Renal pelvis (tissue), 4 donors: ENCODE measurements around the gene ARID3A. TPM values are rescaled to one million over a fixed set of nuclear protein-coding genes. Genes with fewer than 3 reads are reported as not detected.
A peak's percentile ranks its signal among the peaks of the same experiment; 100 is the strongest.

Experiments
- DNase-seq: peaks from one replicate; pipeline ENCODE4 v3.0.0-alpha.2; 2013
- polyA plus RNA-seq, 3 donors: library from polyadenylated mRNA; unstranded; fragments of 120-200 nt; gene quantifications; one replicate each; pipeline ENCODE4 v1.2.1, GENCODE V29; 2013; ENCODE audit not compliant: insufficient read length in 3 of 3

ARID3A gene
- polyA plus RNA-seq, 3 donors: 25.3 to 38.8 (median 31.6) TPM

GRCh38 chr19:984165-984967 is 58.5 kb downstream of the ARID3A start, which contains the start of gene WDR18:
Gene WDR18 (plus strand): TSS chr19:984345. CDS start chr19:984354, 9 bp downstream.
- peak; percentile 91 for DNase-seq

- no peak for DNase-seq
These were observed 60.2 kb downstream of the ARID3A start for GRCh38 chr19:986083-986482.

- no peak for DNase-seq
These were observed 62.2 kb downstream of the ARID3A start for GRCh38 chr19:988081-988480.

GRCh38 chr19:988510-988909 is 62.7 kb downstream of the ARID3A start:
- DNase-seq: no peak

- no peak for DNase-seq
These were observed 63.7 kb downstream of the ARID3A start for GRCh38 chr19:989381-990081.

- no peak for DNase-seq
These were observed 64.3 kb downstream of the ARID3A start for GRCh38 chr19:990119-990571.

- no peak for DNase-seq
These were observed 64.9 kb downstream of the ARID3A start for GRCh38 chr19:990746-991145.

GRCh38 chr19:991174-991931 is 65.5 kb downstream of the ARID3A start:
- DNase-seq: no peak

GRCh38 chr19:991932-992669 is 66.3 kb downstream of the ARID3A start:
- no peak for DNase-seq

GRCh38 chr19:992670-993055 is 66.8 kb downstream of the ARID3A start:
- DNase-seq: no peak

GRCh38 chr19:993361-993830 is 67.6 kb downstream of the ARID3A start:
- no peak for DNase-seq

- no peak for DNase-seq
These were observed 68.1 kb downstream of the ARID3A start for GRCh38 chr19:993831-994393.

- DNase-seq: no peak
These were observed 68.7 kb downstream of the ARID3A start for GRCh38 chr19:994516-994915.

GRCh38 chr19:995051-995827 is 69.4 kb downstream of the ARID3A start:
- no peak for DNase-seq

GRCh38 chr19:996051-996838 is 70.4 kb downstream of the ARID3A start:
- no peak for DNase-seq

GRCh38 chr19:998064-998463 is 72.2 kb downstream of the ARID3A start:
- no peak for DNase-seq

GRCh38 chr19:999379-999719 is 73.5 kb downstream of the ARID3A start:
- DNase-seq: no peak

GRCh38 chr19:1000095-1000494 is 74.3 kb downstream of the ARID3A start, which contains the start of gene GRIN3B:
Gene GRIN3B (plus strand): TSS chr19:1000419. CDS start chr19:1000438, 19 bp downstream.
- no peak for DNase-seq
